T1000 (cell line): Measurements from ENCODE around the gene C5orf15.

Experiments used
- DNase-seq: peaks from one replicate; lab custom pipeline; 2025; ENCODE audit warnings: mixed read lengths; lab: John Stamatoyannopoulos, UW

Gene C5orf15

GRCh38 chr5:133968204-133968980, at the start of gene C5orf15:
Gene C5orf15 (minus strand): TSS chr5:133968625. CDS start chr5:133968584, 41 bp downstream.
- peak; percentile 78 for DNase-seq

GRCh38 chr5:134008266-134008749, 39.9 kb upstream of the C5orf15 start:
- DNase-seq, result no peak

- no peak for DNase-seq
Observed at GRCh38 chr5:134007581-134008265, 39.3 kb upstream of the C5orf15 start.

GRCh38 chr5:134006115-134006514, 37.7 kb upstream of the C5orf15 start:
- DNase-seq, result no peak

- DNase-seq, result no peak
Observed at GRCh38 chr5:134005417-134006061, 37.1 kb upstream of the C5orf15 start.

GRCh38 chr5:134004626-134005416, 36.4 kb upstream of the C5orf15 start, which contains the start of gene VDAC1:
Gene VDAC1 (minus strand): TSS chr5:134004975. CDS start chr5:133993012, 11,963 bp downstream.
- DNase-seq, result peak; percentile 75

GRCh38 chr5:134003817-134004625, 35.6 kb upstream of the C5orf15 start:
- DNase-seq, result no peak

- no peak for DNase-seq
Observed at GRCh38 chr5:134003064-134003816, 34.8 kb upstream of the C5orf15 start.

GRCh38 chr5:134001938-134002731, 33.7 kb upstream of the C5orf15 start:
- no peak for DNase-seq

GRCh38 chr5:134000696-134001453, 32.5 kb upstream of the C5orf15 start:
- no peak for DNase-seq

GRCh38 chr5:134000091-134000511, 31.7 kb upstream of the C5orf15 start:
- no peak for DNase-seq

GRCh38 chr5:133998807-133999206, 30.4 kb upstream of the C5orf15 start:
- no peak for DNase-seq

GRCh38 chr5:133998042-133998441, 29.6 kb upstream of the C5orf15 start:
- no peak for DNase-seq

GRCh38 chr5:133996683-133997252, 28.3 kb upstream of the C5orf15 start:
- DNase-seq, result no peak

- DNase-seq, result no peak
Observed at GRCh38 chr5:133995883-133996563, 27.6 kb upstream of the C5orf15 start.

GRCh38 chr5:133995341-133995740, 26.9 kb upstream of the C5orf15 start:
- DNase-seq, result no peak

- DNase-seq, result no peak
Observed at GRCh38 chr5:133994990-133995333, 26.5 kb upstream of the C5orf15 start.
